HepG2 (cell line): ENCODE results near the gene FITM1. TPM values are rescaled to one million over a fixed set of nuclear protein-coding genes. Genes with fewer than 3 reads are reported as not detected.

Experiments used
- CCDC6 ChIP-seq: sonication (generic); formaldehyde crosslinking; IDR thresholded peaks from 2 replicates; pipeline ENCODE4 v1.8.1; 2022; ENCODE audit warnings: mild to moderate bottlenecking, missing genetic modification reagents, moderate library complexity
- FIP1L1 ChIP-seq: fragments of 200-400 bp; formaldehyde crosslinking; IDR thresholded peaks from 2 replicates; pipeline ENCODE4 v1.6.1; 2018; ENCODE audit warnings: low read depth, mild to moderate bottlenecking, low read length, moderate library complexity, borderline replicate concordance; ENCODE audit not compliant: insufficient read depth
- MAFF ChIP-seq: IDR thresholded peaks from 2 replicates; pipeline ENCODE4 v1.6.1; 2011; ENCODE audit warnings: low read depth, low read length, improper control_type of control experiment
- MED1 ChIP-seq: sonication (generic); formaldehyde crosslinking; IDR thresholded peaks from 2 replicates; pipeline ENCODE4 v1.4.0; 2020; ENCODE audit warnings: missing genetic modification reagents
- NBN ChIP-seq: fragments of 450-650 bp; conservative IDR thresholded peaks from 2 replicates; pipeline ENCODE4 v1.6.1; 2017
- NR2F6 ChIP-seq, 2 experiments: IDR thresholded peaks; 2 replicates each; pipeline ENCODE4 v1.6.1; 2016; ENCODE audit warnings: antibody characterized with exemption in 1 of 2, mild to moderate bottlenecking in 1 of 2
- PLRG1 ChIP-seq: fragments of 450-650 bp; conservative IDR thresholded peaks from 2 replicates; pipeline ENCODE4 v1.6.1; 2016
- POLR2AphosphoS2 ChIP-seq: IDR thresholded peaks from 2 replicates; pipeline ENCODE4 v1.6.1; 2011; ENCODE audit warnings: low read depth, low read length, improper control_type of control experiment
- RARA ChIP-seq: IDR thresholded peaks from 2 replicates; pipeline ENCODE4 v1.6.1; 2016; ENCODE audit warnings: missing genetic modification reagents, missing compliant biosample characterization
- REXO4 ChIP-seq: sonication (generic); formaldehyde crosslinking; IDR thresholded peaks from 2 replicates; pipeline ENCODE4 v1.8.0; 2022; ENCODE audit warnings: missing genetic modification reagents, mild to moderate bottlenecking, borderline replicate concordance
- SRF ChIP-seq: IDR thresholded peaks from 2 replicates; pipeline ENCODE4 v1.6.1; 2011; ENCODE audit warnings: mild to moderate bottlenecking, low read depth, low read length, moderate library complexity
- SRSF9 ChIP-seq: fragments of 200-400 bp; formaldehyde crosslinking; IDR thresholded peaks from 2 replicates; pipeline ENCODE4 v1.6.1; 2018; ENCODE audit warnings: borderline replicate concordance, mild to moderate bottlenecking, low read depth, low read length; ENCODE audit not compliant: insufficient read depth, poor library complexity, severe bottlenecking
- ZNF207 ChIP-seq: fragments of 450-650 bp; IDR thresholded peaks from 2 replicates; pipeline ENCODE4 v1.6.1; 2016; ENCODE audit warnings: antibody characterized with exemption, borderline replicate concordance
- ZNF557 ChIP-seq: sonication (generic); formaldehyde crosslinking; IDR thresholded peaks from 2 replicates; pipeline ENCODE4 v1.4.0; 2020; ENCODE audit warnings: missing genetic modification reagents
- ZNF605 ChIP-seq: sonication (generic); formaldehyde crosslinking; IDR thresholded peaks from 2 replicates; pipeline ENCODE4 v1.8.0; 2022; ENCODE audit warnings: mild to moderate bottlenecking, missing genetic modification reagents
- ZNF644 ChIP-seq: IDR thresholded peaks from 2 replicates; pipeline ENCODE4 v1.6.1; 2016; ENCODE audit warnings: low read depth
- ZNF788 ChIP-seq: sonication (generic); formaldehyde crosslinking; IDR thresholded peaks from 2 replicates; pipeline ENCODE4 v1.5.0; 2020; ENCODE audit warnings: mild to moderate bottlenecking, missing genetic modification reagents, borderline replicate concordance
- polyA plus RNA-seq, 8 experiments: library from polyadenylated mRNA; depleted of rRNA in 3 of 8; stranded (reverse) in 7 of 8; unstranded in 1 of 8; fragments of >200 nt; fragmentation: Illumina TruSeq in 4 of 8; extraction: Trizol in 4 of 8; gene quantifications; 2 replicates each; pipeline versions ENCODE4 v1.2.1 to v1.2.3, GENCODE V29; 2011 to 2016; ENCODE audit warnings: low read depth in 4 of 8, missing spikeins in 1 of 8, mixed read lengths in 1 of 8; ENCODE audit not compliant: insufficient read depth in 1 of 8
- total RNA-seq, 5 experiments: library from RNA; depleted of rRNA; stranded (reverse); fragments of >200 nt; fragmentation: Illumina TruSeq; extraction: Trizol; gene quantifications; 2 replicates each; pipeline ENCODE4 v1.2.3, GENCODE V29; 2016; ENCODE audit warnings: low read depth in 1 of 5
- TF ChIP-seq, protein P1 (sequence below): sonication (generic); formaldehyde crosslinking; IDR thresholded peaks from 2 replicates; pipeline ENCODE4 v1.5.1; 2020; ENCODE audit warnings: mild to moderate bottlenecking, missing genetic modification reagents, borderline replicate concordance
- TF ChIP-seq, protein P2 (sequence below): sonication (generic); formaldehyde crosslinking; IDR thresholded peaks from 2 replicates; pipeline ENCODE4 v1.5.1; 2020; ENCODE audit warnings: missing genetic modification reagents, mild to moderate bottlenecking, borderline replicate concordance
- TF ChIP-seq, protein P3 (sequence below): sonication (generic); formaldehyde crosslinking; IDR thresholded peaks from 2 replicates; pipeline ENCODE4 v1.4.0; 2020; ENCODE audit warnings: low read depth, mild to moderate bottlenecking, missing genetic modification reagents
- TF ChIP-seq, protein P4 (sequence below): fragments of 450-650 bp; IDR thresholded peaks from 2 replicates; pipeline ENCODE4 v1.6.1; 2017
- TF ChIP-seq, protein P5 (sequence below): sonication (generic); formaldehyde crosslinking; IDR thresholded peaks from 2 replicates; pipeline ENCODE4 v1.8.1; 2023; ENCODE audit warnings: mild to moderate bottlenecking, inconsistent platforms, moderate library complexity, missing genetic modification reagents, borderline replicate concordance

FITM1 gene
- total and polyA plus RNA-seq, 2 of the 13 experiments (the other 11 are each of a cell fraction or from before 2014, with no cell fraction given) = 2.7 to 5.8 TPM

DNA sequence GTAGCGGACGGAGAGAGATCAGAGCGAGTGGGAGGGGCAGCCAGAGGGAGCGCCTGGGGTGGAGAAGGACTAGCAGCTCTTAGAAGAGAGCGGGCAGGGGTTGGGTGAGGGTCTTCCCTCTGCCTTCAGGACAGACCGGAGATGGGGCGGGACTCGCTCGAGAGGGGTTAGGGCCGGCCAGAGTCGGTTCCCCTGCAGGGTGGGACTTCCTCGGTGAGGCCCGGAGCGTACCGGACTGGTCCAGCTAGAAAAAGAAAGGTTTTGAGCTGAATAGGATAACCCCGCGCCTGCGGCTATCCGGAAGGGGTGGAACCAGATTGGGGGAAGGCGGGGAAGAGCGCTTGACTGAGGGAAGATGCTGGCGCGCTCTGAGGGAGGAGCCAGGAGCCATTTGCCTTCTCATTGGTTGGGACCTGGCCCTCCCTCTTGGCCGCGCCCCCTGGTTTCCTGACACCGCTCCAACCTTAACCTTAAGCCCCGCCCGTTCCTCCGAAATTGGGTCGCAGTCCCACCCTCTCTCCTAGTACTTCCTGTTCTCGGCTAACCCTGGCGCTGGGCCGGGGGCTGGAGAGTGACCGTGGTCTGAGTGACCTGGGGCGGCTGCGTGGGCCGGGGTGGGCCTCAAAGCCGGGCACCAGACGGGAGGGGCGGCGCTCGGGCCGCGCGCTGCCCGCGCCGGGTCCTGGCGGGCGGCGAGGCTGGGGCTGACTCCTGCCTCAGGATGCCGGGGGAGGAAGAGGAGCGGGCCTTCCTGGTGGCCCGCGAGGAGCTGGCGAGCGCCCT is 16.7 kb downstream of the FITM1 start, which contains the start of gene RNF31 (continued):
- TF ChIP-seq, protein P1, sequence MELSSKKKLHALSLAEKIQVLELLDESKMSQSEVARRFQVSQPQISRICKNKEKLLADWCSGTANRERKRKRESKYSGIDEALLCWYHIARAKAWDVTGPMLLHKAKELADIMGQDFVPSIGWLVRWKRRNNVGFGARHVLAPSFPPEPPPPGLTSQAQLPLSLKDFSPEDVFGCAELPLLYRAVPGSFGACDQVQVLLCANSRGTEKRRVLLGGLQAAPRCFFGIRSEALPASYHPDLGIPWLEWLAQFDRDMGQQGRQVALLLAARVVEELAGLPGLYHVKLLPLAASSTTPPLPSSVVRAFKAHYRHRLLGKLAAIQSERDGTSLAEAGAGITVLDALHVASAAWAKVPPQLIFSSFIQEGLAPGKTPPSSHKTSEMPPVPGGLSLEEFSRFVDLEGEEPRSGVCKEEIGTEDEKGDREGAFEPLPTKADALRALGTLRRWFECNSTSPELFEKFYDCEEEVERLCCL (CRISPR knock-in tag) = no peak
- TF ChIP-seq NBN (no peak), FIP1L1 (no peak), SRF (peak; percentile 63; the same call in 1 of the 2 replicates), MAFF (no peak), MED1 (no peak; the same call in 1 of the 2 replicates), CCDC6 (CRISPR knock-in tag) (no peak), RARA (CRISPR knock-in tag) (0 out of 2 replicates have a peak, but pooled peaks have one; percentile 13), NR2F6 (IDR thresholded peaks at IDR 0.05) (no peak; the same call in 1 of the 2 replicates), NR2F6 (CRISPR knock-in tag; IDR thresholded peaks at IDR 0.05) (peak; percentile 5; the same call in 1 of the 2 replicates), PLRG1 (no peak), ZNF207 (no peak), REXO4 (CRISPR knock-in tag) (peak; percentile 87; the same call in 1 of the 2 replicates), SRSF9 (no peak), ZNF605 (CRISPR knock-in tag) (no peak), ZNF644 (no peak), POLR2AphosphoS2 (no peak), ZNF557 (CRISPR knock-in tag) (0 out of 2 replicates have a peak, but pooled peaks have one; percentile 57), ZNF788 (CRISPR knock-in tag) (peak; percentile 74; the same call in 1 of the 2 replicates)
- TF ChIP-seq, protein P2, sequence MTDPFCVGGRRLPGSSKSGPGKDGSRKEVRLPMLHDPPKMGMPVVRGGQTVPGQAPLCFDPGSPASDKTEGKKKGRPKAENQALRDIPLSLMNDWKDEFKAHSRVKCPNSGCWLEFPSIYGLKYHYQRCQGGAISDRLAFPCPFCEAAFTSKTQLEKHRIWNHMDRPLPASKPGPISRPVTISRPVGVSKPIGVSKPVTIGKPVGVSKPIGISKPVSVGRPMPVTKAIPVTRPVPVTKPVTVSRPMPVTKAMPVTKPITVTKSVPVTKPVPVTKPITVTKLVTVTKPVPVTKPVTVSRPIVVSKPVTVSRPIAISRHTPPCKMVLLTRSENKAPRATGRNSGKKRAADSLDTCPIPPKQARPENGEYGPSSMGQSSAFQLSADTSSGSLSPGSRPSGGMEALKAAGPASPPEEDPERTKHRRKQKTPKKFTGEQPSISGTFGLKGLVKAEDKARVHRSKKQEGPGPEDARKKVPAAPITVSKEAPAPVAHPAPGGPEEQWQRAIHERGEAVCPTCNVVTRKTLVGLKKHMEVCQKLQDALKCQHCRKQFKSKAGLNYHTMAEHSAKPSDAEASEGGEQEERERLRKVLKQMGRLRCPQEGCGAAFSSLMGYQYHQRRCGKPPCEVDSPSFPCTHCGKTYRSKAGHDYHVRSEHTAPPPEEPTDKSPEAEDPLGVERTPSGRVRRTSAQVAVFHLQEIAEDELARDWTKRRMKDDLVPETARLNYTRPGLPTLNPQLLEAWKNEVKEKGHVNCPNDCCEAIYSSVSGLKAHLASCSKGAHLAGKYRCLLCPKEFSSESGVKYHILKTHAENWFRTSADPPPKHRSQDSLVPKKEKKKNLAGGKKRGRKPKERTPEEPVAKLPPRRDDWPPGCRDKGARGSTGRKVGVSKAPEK = no peak
- TF ChIP-seq, protein P3, sequence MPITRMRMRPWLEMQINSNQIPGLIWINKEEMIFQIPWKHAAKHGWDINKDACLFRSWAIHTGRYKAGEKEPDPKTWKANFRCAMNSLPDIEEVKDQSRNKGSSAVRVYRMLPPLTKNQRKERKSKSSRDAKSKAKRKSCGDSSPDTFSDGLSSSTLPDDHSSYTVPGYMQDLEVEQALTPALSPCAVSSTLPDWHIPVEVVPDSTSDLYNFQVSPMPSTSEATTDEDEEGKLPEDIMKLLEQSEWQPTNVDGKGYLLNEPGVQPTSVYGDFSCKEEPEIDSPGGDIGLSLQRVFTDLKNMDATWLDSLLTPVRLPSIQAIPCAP (CRISPR knock-in tag) = no peak
- TF ChIP-seq, protein P4, sequence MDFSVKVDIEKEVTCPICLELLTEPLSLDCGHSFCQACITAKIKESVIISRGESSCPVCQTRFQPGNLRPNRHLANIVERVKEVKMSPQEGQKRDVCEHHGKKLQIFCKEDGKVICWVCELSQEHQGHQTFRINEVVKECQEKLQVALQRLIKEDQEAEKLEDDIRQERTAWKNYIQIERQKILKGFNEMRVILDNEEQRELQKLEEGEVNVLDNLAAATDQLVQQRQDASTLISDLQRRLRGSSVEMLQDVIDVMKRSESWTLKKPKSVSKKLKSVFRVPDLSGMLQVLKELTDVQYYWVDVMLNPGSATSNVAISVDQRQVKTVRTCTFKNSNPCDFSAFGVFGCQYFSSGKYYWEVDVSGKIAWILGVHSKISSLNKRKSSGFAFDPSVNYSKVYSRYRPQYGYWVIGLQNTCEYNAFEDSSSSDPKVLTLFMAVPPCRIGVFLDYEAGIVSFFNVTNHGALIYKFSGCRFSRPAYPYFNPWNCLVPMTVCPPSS = no peak
- TF ChIP-seq, protein P5, sequence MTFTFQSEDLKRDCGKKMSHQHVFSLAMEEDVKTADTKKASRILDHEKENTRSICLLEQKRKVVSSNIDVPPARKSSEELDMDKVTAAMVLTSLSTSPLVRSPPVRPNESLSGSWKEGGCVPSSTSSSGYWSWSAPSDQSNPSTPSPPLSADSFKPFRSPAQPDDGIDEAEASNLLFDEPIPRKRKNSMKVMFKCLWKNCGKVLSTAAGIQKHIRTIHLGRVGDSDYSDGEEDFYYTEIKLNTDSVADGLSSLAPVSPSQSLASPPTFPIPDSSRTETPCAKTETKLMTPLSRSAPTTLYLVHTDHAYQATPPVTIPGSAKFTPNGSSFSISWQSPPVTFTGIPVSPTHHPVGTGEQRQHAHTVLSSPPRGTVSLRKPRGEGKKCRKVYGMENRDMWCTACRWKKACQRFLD = peak; percentile 77; the same call in 1 of the 2 replicates
